Neural crest cell (in vitro differentiated cells): ENCODE measurements around the gene SBF2. TPM values are rescaled to one million over a fixed set of nuclear protein-coding genes. Genes with fewer than 3 reads are reported as not detected.

ENCODE experiments used
- DNase-seq: peaks from one replicate; pipeline ENCODE4 v3.0.0; 2021; ENCODE audit warnings: low read depth, mixed read lengths, low spot score
- H3K27ac Mint-ChIP-seq: one replicate; pipeline ENCODE4 v1.8.0; 2021; ENCODE audit warnings: mild to moderate bottlenecking, mixed read lengths; ENCODE audit not compliant: unreplicated experiment
- H3K27me3 Mint-ChIP-seq: 2 replicates; pipeline ENCODE4 v1.8.0; 2021; ENCODE audit warnings: low read depth, mild to moderate bottlenecking, mixed read lengths
- H3K36me3 Mint-ChIP-seq: 2 replicates; pipeline ENCODE4 v1.8.0; 2021; ENCODE audit warnings: low read depth, mild to moderate bottlenecking, mixed read lengths
- H3K4me1 Mint-ChIP-seq: 2 replicates; pipeline ENCODE4 v1.8.0; 2021; ENCODE audit warnings: mixed read lengths
- H3K4me3 Mint-ChIP-seq: one replicate; pipeline ENCODE4 v1.8.0; 2021; ENCODE audit warnings: mild to moderate bottlenecking, mixed read lengths
- H3K9me3 Mint-ChIP-seq: 2 replicates; pipeline ENCODE4 v1.8.0; 2021; ENCODE audit warnings: mixed read lengths
- total RNA-seq: library from RNA; stranded (reverse); gene quantifications from 2 replicates; pipeline ENCODE4 v1.2.1, GENCODE V29; 2021
- TF ChIP-seq, protein P1 (sequence below): fragments of 200-600 bp; sonication (generic); conservative IDR thresholded peaks from 2 replicates; pipeline ENCODE4 v1.5.0; 2021; ENCODE audit warnings: antibody characterized with exemption, mild to moderate bottlenecking

The SBF2 gene
- total RNA-seq, 1 donor from 2014 or later = 30.2 TPM

DNA sequence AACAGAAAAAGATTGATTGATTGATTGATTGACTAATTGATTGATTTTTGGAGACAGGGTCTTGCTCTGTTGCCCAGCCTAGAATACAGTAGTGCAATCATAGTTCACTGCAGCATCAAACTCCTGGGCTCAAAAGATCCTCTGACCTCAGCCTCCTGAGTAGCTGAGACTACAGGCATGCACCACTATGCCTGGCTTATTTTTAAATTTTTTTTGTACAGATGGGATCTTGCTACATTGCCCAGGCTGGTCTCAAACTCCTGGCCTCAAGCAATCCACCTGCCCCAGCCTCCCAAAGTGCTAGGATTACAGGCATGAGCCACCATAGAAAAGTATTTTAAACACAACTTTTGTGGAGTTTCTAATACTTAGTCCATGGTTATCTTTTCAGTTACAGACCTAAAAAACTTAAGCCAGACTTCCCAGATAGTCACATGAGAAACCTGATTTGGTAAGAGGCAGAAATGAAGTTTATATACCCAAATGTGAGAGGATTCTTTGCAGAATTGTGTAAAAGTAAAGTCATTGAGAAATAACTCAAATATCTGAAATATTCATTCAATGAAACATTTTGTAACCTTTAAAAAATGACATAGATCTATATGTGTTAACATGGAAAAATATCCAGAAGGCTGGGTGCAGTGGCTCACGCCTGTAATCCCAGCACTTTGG, 443.7 kb downstream of the SBF2 start:
- no peak for DNase-seq
- Mint-ChIP-seq H3K4me1 (peaks cover 8% of the 10 kb centered on the region), H3K4me3 (no peak overlapping the region), H3K36me3 (peaks cover 13% of the 10 kb centered on the region), H3K27ac (no peak overlapping the region), H3K9me3 (no peaks in the 10 kb centered on the region), H3K27me3 (no peaks in the 10 kb centered on the region)
- TF ChIP-seq, protein P1, sequence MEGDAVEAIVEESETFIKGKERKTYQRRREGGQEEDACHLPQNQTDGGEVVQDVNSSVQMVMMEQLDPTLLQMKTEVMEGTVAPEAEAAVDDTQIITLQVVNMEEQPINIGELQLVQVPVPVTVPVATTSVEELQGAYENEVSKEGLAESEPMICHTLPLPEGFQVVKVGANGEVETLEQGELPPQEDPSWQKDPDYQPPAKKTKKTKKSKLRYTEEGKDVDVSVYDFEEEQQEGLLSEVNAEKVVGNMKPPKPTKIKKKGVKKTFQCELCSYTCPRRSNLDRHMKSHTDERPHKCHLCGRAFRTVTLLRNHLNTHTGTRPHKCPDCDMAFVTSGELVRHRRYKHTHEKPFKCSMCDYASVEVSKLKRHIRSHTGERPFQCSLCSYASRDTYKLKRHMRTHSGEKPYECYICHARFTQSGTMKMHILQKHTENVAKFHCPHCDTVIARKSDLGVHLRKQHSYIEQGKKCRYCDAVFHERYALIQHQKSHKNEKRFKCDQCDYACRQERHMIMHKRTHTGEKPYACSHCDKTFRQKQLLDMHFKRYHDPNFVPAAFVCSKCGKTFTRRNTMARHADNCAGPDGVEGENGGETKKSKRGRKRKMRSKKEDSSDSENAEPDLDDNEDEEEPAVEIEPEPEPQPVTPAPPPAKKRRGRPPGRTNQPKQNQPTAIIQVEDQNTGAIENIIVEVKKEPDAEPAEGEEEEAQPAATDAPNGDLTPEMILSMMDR = no peak

DNA sequence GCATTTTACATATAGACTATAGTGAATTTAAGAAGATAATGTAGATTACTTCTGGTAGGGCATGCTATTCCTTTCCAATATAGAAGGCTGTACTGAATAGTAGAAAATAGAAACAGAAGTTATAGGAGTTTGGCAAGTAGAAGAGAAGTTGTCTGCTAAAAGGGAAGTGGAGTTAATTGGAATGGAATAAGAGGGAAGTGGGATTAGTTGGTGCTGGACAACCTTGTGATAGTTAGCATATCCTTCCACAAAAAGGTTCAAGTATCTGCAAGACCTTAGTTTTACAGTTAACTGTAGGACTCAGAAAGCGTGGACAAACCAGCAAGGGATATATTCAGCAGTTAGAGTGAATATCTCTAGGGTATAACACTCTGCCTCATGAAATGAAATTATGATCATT, 444.6 kb downstream of the SBF2 start:
- no peak for DNase-seq
- Mint-ChIP-seq H3K27ac (no peak overlapping the region), H3K27me3 (no peaks in the 10 kb centered on the region), H3K4me1 (peaks cover 8% of the 10 kb centered on the region), H3K4me3 (no peak overlapping the region), H3K36me3 (peaks cover 17% of the 10 kb centered on the region), H3K9me3 (no peaks in the 10 kb centered on the region)
- TF ChIP-seq, protein P1 = no peak

DNA sequence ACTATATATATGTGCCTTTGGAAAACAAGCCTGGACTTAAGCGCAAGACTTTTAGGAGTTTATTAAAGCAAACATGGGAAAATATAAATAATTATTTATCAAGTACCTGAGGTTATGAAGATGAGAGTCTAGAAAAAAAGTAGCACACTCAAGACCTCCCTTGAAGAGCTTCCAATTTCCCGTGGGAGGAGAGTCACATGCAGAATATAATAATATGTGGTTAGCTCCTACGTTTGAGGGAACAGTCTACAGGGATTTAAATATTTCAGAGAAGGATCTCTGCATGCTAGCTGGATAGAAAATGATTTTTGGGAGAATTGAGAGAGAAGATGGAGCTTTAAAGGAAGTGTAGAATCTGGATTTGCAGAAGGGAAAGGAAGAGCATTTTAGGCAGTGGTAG, 446.4 kb downstream of the SBF2 start:
- no peak overlapping the region for H3K27ac Mint-ChIP-seq
- H3K4me3 Mint-ChIP-seq = no peak overlapping the region
- peaks cover 8% of the 10 kb centered on the region for H3K4me1 Mint-ChIP-seq
- peaks cover 17% of the 10 kb centered on the region for H3K36me3 Mint-ChIP-seq
- no peak for DNase-seq
- H3K27me3 Mint-ChIP-seq = no peaks in the 10 kb centered on the region
- TF ChIP-seq, protein P1 = no peak
- no peaks in the 10 kb centered on the region for H3K9me3 Mint-ChIP-seq

DNA sequence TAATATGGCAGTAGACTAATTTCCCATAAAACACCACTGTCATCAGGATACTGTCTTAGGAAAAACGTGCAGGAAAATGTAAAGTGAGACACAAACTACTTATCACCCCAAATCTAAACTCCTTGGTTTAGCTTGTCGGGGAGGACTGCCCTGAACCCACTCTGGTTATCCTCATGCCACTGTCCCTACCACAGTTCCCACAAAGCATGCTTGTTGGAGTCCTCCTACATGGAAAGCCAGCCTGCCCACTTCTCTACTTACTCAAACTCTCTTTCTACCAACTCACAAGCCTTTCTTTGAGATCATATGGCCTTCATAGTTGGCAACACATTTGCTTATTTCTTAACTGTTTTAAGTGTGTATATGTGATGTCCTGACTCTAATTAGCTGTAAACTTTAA, 451.1 kb downstream of the SBF2 start:
- TF ChIP-seq, protein P1 = no peak
- no peak overlapping the region for H3K27ac Mint-ChIP-seq
- no peak overlapping the region for H3K4me3 Mint-ChIP-seq
- H3K36me3 Mint-ChIP-seq = peaks cover 20% of the 10 kb centered on the region
- no peaks in the 10 kb centered on the region for H3K27me3 Mint-ChIP-seq
- no peaks in the 10 kb centered on the region for H3K9me3 Mint-ChIP-seq
- H3K4me1 Mint-ChIP-seq = no peaks in the 10 kb centered on the region
- no peak for DNase-seq

DNA sequence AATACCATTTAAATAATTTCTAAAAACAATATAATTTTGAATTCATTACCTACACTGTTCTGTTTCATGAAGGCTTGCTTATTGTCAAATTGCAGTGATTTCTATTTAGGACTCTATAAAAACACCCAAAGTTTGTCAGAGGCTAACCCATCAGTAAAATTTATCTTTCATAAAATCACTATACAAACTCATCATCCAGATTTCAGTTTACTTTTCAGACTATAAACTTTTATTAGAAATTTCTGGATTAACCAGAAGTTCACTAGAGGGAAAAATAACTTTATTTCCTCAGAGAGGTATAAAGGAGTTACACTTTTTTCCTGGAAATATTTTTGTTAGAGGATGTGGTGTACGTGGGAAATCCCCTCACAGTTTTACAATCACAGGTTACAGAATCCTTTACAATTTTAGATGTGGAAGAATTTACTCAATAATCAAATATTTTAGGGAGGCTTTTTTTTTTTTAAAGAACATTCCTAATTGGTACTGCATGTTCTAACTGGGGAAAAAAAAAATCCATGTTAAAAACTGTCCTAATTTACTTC, 453.5 kb downstream of the SBF2 start:
- TF ChIP-seq, protein P1 = no peak

More for the DNA sequence above, 453.5 kb downstream of the SBF2 start:
- no peak overlapping the region for H3K4me3 Mint-ChIP-seq
- no peak overlapping the region for H3K27ac Mint-ChIP-seq
- H3K4me1 Mint-ChIP-seq = no peaks in the 10 kb centered on the region
- no peaks in the 10 kb centered on the region for H3K27me3 Mint-ChIP-seq
- H3K9me3 Mint-ChIP-seq = no peaks in the 10 kb centered on the region
- peaks cover 14% of the 10 kb centered on the region for H3K36me3 Mint-ChIP-seq
- DNase-seq = no peak
